CD4-positive, alpha-beta T cell treated with Interleukin-10 for 1 hour (primary cell): Measurements from ENCODE around the gene PHYHD1.
"Not testable (repeated sequence)": the region's sequence is repeated elsewhere in the genome, so short reads cannot be mapped to it uniquely, and the experiment has no call there.

Experiments
- DNase-seq: peaks from one replicate; pipeline ENCODE4 v3.0.0-alpha.2; 2020

PHYHD1 gene

GRCh38 chr9:128927731-128928411 is 7.1 kb downstream of the PHYHD1 start:
- peak; percentile 67 for DNase-seq

GRCh38 chr9:128928624-128929023 is 7.8 kb downstream of the PHYHD1 start:
- DNase-seq, result no peak

- no peak for DNase-seq
Measured at GRCh38 chr9:128929560-128929959, 8.8 kb downstream of the PHYHD1 start.

GRCh38 chr9:128933731-128934130 is 12.9 kb downstream of the PHYHD1 start:
- DNase-seq, result no peak

- DNase-seq, result no peak
Measured at GRCh38 chr9:128936171-128936865, 15.5 kb downstream of the PHYHD1 start.

GRCh38 chr9:128937310-128938165 is 16.8 kb downstream of the PHYHD1 start:
- DNase-seq, result no peak

- no peak for DNase-seq
Measured at GRCh38 chr9:128940271-128940921, 19.6 kb downstream of the PHYHD1 start.

GRCh38 chr9:128940946-128941755 is 20.4 kb downstream of the PHYHD1 start:
- no peak for DNase-seq

GRCh38 chr9:128943832-128944620 is 23.2 kb downstream of the PHYHD1 start:
- no peak for DNase-seq

GRCh38 chr9:128944966-128945365 is 24.2 kb downstream of the PHYHD1 start:
- DNase-seq, result not testable (repeated sequence)

GRCh38 chr9:128945798-128946501 is 25.2 kb downstream of the PHYHD1 start:
- no peak for DNase-seq

- no peak for DNase-seq
Measured at GRCh38 chr9:128946571-128947276, 25.9 kb downstream of the PHYHD1 start.

GRCh38 chr9:128947277-128947526 is 26.4 kb downstream of the PHYHD1 start:
- DNase-seq, result no peak

GRCh38 chr9:128947527-128948301 is 26.9 kb downstream of the PHYHD1 start, which contains the start of the genes DOLK and NUP188:
Gene DOLK (minus strand): TSS chr9:128947603. CDS start chr9:128947303, 300 bp downstream.
Gene NUP188 (plus strand): TSS chr9:128947699. CDS start chr9:128947720, 21 bp downstream.
- peak; percentile 98 for DNase-seq

GRCh38 chr9:128961403-128961802 is 40.6 kb downstream of the PHYHD1 start:
- not testable (repeated sequence) for DNase-seq

GRCh38 chr9:128969491-128969890 is 48.7 kb downstream of the PHYHD1 start:
- DNase-seq, result no peak

- no peak for DNase-seq
Measured at GRCh38 chr9:128972956-128973355, 52.2 kb downstream of the PHYHD1 start.

GRCh38 chr9:128979111-128979510 is 58.3 kb downstream of the PHYHD1 start:
- no peak for DNase-seq

- no peak for DNase-seq
Measured at GRCh38 chr9:128983536-128983935, 62.8 kb downstream of the PHYHD1 start.
